K562 (cell line): ENCODE measurements around the gene FAR2. TPM values are rescaled to one million over a fixed set of nuclear protein-coding genes. Genes with fewer than 3 reads are reported as not detected.

Experiments used
- BCOR ChIP-seq: fragments of 450-650 bp; IDR thresholded peaks from 2 replicates; pipeline ENCODE4 v1.6.1; 2016
- DMBX1 ChIP-seq: fragments of 250-450 bp; sonication (Bioruptor Pico); IDR thresholded peaks from 2 replicates; pipeline ENCODE4 v1.8.0; 2022; ENCODE audit warnings: inconsistent platforms, mild to moderate bottlenecking, moderate library complexity, borderline replicate concordance
- ETV6 ChIP-seq, 3 experiments: fragments of 150-350 bp in 1 of 3; sonication (generic) in 1 of 3; formaldehyde crosslinking in 1 of 3; IDR thresholded peaks; 2 replicates each; pipeline versions ENCODE4 v1.6.1 to v1.8.0; 2014 to 2022; ENCODE audit warnings: borderline replicate concordance in 2 of 3, low read depth in 2 of 3, antibody characterized with exemption in 1 of 3, low read length in 1 of 3, mild to moderate bottlenecking in 1 of 3, missing genetic modification reagents in 1 of 3
- GATA2 ChIP-seq: sonication (generic); formaldehyde crosslinking; IDR thresholded peaks from 2 replicates; pipeline ENCODE4 v1.4.0; 2020; ENCODE audit warnings: mild to moderate bottlenecking, missing genetic modification reagents
- GATAD2A ChIP-seq: fragments of 450-650 bp; IDR thresholded peaks from 2 replicates; pipeline ENCODE4 v1.6.1; 2017
- MBD1 ChIP-seq: fragments of 250-450 bp; sonication (Bioruptor Pico); IDR thresholded peaks from 2 replicates; pipeline ENCODE4 v1.8.0; 2022; ENCODE audit warnings: inconsistent platforms
- POLR2AphosphoS2 ChIP-seq: IDR thresholded peaks from 2 replicates; pipeline ENCODE4 v1.6.1; 2012; ENCODE audit warnings: low read length, improper control_type of control experiment
- POLR2B ChIP-seq: fragments of 450-650 bp; IDR thresholded peaks from 2 replicates; pipeline ENCODE4 v1.6.1; 2018; ENCODE audit warnings: low read depth; ENCODE audit not compliant: partially characterized antibody
- REST ChIP-seq, 2 experiments: fragments of 450-650 bp; formaldehyde crosslinking in 1 of 2; IDR thresholded peaks; 2 replicates each; pipeline versions ENCODE4 v1.4.0 to v1.6.1; 2014 to 2020; ENCODE audit warnings: mild to moderate bottlenecking in 2 of 2, borderline replicate concordance in 1 of 2, low read depth in 1 of 2
- SMAD2 ChIP-seq: fragments of 150-350 bp; IDR thresholded peaks from 2 replicates; pipeline ENCODE4 v1.6.1; 2014; ENCODE audit warnings: low read depth, mild to moderate bottlenecking, low read length
- ZNF354B ChIP-seq: fragments of 250-450 bp; sonication (Bioruptor Pico); IDR thresholded peaks from 2 replicates; pipeline ENCODE4 v1.4.0; 2020
- ZNF41 ChIP-seq: fragments of 250-450 bp; sonication (Bioruptor Pico); conservative IDR thresholded peaks from 2 replicates; pipeline ENCODE4 v1.4.0; 2020; ENCODE audit warnings: mild to moderate bottlenecking
- polyA plus RNA-seq, 8 experiments: library from polyadenylated mRNA; depleted of rRNA in 4 of 8; stranded (reverse) in 5 of 8; unstranded in 3 of 8; fragments of >200 nt; fragmentation: Nextera tagmentation in 2 of 8; fragmentation: Illumina TruSeq in 1 of 8; extraction: Ambion mirVana in 2 of 8; extraction: Trizol in 1 of 8; gene quantifications; 2 replicates each; pipeline versions ENCODE4 v1.2.1 to v1.2.3, GENCODE V29; 2011 to 2014; ENCODE audit warnings: inconsistent platforms in 1 of 8, missing spikeins in 1 of 8
- total RNA-seq, 7 experiments: library from RNA; depleted of rRNA in 6 of 7; stranded (reverse); fragments of >200 nt in 6 of 7; fragmentation: Illumina TruSeq in 2 of 7; extraction: Trizol in 2 of 7; gene quantifications; 2 replicates each; pipeline versions ENCODE4 v1.2.1 to v1.2.3, GENCODE V29; 2011 to 2021; ENCODE audit warnings: low replicate concordance in 1 of 7
- TF ChIP-seq, protein P1 (sequence below), 3 experiments: IDR thresholded peaks in 2 of 3; conservative IDR thresholded peaks in 1 of 3; 2 replicates each; pipeline ENCODE4 v1.5.1; 2011 to 2012; ENCODE audit warnings: low read length in 3 of 3, mild to moderate bottlenecking in 3 of 3, control low read depth in 2 of 3, improper control_type of control experiment in 1 of 3, inconsistent platforms in 1 of 3, low read depth in 1 of 3, mixed read lengths in 1 of 3, moderate library complexity in 1 of 3; ENCODE audit not compliant: insufficient read depth in 2 of 3

Gene FAR2
- total and polyA plus RNA-seq, 9 of the 15 experiments (the other 6 are each of a cell fraction or from before 2014, with no cell fraction given): 5.0 to 13.4 (median 8.5) TPM

DNA sequence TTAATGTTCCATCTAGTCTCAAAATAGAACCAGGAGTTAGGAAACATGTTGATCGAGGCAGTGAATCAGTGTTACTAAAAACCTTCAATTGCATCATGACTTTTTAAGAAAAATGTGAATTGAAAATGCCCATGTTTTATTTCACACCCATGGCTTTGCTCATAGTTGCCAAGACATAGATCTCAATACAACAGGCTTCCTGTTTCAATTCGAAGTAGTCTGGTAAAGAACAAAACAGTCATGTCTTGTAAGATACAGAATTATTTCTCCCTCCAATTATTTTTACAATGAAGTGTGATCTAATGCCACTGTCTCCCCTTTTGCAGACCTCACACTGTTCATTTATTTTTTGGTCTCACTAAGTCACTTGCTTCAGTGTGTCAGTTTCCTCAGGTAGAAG, 44.6 kb upstream of the FAR2 start (continued):
- TF ChIP-seq ETV6 (IDR thresholded peaks at IDR 0.05; ENCODE audit: borderline replicate concordance in 1 of 2, low read depth in 2 of 2, low read length in 1 of 2) (no peak), ETV6 (CRISPR knock-in tag; IDR thresholded peaks at IDR 0.05; ENCODE audit: borderline replicate concordance) (no peak), POLR2B (no peak), BCOR (no peak), ZNF354B (CRISPR knock-in tag) (no peak), MBD1 (CRISPR knock-in tag) (no peak), SMAD2 (no peak), REST (IDR thresholded peaks at IDR 0.05; ENCODE audit: borderline replicate concordance) (no peak), REST (CRISPR knock-in tag; IDR thresholded peaks at IDR 0.05; ENCODE audit: low read depth) (no peak), ZNF41 (CRISPR knock-in tag) (no peak), POLR2AphosphoS2 (no peak), DMBX1 (CRISPR knock-in tag) (no peak), GATA2 (CRISPR knock-in tag) (no peak), GATAD2A (no peak)
- TF ChIP-seq, protein P1, sequence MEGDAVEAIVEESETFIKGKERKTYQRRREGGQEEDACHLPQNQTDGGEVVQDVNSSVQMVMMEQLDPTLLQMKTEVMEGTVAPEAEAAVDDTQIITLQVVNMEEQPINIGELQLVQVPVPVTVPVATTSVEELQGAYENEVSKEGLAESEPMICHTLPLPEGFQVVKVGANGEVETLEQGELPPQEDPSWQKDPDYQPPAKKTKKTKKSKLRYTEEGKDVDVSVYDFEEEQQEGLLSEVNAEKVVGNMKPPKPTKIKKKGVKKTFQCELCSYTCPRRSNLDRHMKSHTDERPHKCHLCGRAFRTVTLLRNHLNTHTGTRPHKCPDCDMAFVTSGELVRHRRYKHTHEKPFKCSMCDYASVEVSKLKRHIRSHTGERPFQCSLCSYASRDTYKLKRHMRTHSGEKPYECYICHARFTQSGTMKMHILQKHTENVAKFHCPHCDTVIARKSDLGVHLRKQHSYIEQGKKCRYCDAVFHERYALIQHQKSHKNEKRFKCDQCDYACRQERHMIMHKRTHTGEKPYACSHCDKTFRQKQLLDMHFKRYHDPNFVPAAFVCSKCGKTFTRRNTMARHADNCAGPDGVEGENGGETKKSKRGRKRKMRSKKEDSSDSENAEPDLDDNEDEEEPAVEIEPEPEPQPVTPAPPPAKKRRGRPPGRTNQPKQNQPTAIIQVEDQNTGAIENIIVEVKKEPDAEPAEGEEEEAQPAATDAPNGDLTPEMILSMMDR (IDR thresholded peaks at IDR 0.05 in 2 of 3, conservative IDR thresholded peaks at IDR 0.05 in 1 of 3; ENCODE audit: insufficient read depth in 2 of 3, low read depth in 1 of 3, low read length in 3 of 3): no peak
- TF ChIP-seq, all 486 proteins: peak for 0
